GOT3 (cell line): ENCODE results near the gene CXCL13.
"Not testable (repeated sequence)": the region's sequence is repeated elsewhere in the genome, so short reads cannot be mapped to it uniquely, and the experiment has no call there.

Experiments
- DNase-seq: peaks from one replicate; lab custom pipeline; 2025; ENCODE audit warnings: mixed read lengths; lab: John Stamatoyannopoulos, UW

Gene CXCL13

DNA sequence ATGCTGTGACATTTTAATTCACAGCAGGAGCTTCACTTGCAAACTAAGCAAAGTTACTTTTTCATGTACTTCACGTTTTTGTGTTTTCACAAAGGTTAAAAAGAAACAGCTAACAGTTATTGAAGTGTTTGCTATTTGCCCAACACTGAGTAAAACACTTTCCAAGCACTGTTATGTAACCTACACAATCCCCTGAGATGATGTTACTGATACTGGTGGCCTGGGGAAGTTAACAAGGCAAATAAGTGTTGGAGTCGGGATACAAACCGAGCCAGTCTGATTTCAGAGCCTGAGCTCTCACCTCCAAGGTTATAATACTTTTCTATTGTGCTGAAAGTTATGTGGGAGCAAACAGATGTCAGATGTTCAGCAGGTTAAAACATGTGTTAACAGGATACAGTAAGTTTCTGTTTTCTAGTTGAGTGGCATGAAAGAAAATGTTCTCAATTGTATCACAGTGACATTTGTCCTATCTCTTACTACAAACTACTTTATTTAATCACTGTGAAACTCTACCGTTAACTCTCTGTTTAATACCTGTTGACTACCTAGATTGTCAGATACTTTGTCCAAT lies 3.9 kb upstream of the CXCL13 start:
- DNase-seq = no peak

DNA sequence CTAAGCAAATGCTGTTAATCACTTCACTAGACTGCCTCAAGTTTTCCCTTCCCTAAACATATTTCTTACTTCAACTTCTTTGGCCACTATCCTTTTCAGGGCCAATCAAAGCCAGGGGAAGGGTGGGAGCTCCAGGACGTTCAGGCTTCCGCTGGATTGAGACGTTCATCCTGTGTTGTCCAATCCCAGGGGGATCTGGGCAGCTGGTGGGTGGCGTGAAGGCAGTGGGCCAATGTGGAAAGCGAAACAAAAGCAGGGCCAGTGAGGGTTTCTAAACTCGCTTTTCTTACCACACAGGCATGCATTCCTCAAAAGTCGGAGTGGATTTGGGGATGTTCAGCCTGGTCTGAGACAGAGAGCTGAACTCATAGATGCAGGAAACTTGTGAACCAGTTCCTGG lies 7.6 kb downstream of the CXCL13 start:
- no peak for DNase-seq

DNA sequence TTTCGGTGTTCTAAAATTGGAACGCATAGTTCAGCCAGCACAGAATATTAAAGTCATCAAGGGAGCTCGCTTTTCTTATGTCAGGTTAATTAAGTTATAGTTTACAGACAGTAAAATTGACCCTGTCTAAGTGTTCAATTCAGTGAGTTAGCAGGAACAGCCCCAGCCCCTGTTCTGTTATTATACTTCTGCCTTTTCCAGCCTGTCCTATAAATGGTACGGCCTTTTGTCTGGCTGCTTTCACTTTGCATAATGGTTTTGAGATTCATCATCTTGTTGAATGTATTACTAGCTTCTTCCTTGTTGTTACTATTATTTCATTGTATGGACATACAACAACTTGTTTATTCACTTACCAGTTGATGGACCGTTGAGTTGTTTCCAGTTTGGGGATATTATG lies 9.5 kb downstream of the CXCL13 start:
- DNase-seq = no peak

DNA sequence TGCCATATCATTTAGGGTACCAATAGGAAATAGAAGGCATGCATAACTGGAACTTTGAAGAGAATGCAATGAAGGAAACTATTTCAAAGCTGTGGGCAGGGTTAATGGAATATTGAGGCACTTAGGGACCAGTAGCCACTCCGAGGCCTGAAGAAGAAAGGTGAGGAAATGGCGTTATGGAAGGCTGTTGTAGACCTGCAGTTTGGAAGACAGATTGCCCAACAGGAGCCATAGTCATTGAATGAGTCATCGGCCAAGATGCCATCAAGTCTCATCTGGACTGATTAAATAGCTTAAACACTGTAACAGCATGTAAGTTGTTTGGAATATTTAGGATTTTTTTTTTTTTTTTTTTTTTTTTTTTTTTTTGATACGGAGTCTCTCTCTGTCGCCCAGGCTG lies 11.6 kb downstream of the CXCL13 start:
- no peak for DNase-seq

DNA sequence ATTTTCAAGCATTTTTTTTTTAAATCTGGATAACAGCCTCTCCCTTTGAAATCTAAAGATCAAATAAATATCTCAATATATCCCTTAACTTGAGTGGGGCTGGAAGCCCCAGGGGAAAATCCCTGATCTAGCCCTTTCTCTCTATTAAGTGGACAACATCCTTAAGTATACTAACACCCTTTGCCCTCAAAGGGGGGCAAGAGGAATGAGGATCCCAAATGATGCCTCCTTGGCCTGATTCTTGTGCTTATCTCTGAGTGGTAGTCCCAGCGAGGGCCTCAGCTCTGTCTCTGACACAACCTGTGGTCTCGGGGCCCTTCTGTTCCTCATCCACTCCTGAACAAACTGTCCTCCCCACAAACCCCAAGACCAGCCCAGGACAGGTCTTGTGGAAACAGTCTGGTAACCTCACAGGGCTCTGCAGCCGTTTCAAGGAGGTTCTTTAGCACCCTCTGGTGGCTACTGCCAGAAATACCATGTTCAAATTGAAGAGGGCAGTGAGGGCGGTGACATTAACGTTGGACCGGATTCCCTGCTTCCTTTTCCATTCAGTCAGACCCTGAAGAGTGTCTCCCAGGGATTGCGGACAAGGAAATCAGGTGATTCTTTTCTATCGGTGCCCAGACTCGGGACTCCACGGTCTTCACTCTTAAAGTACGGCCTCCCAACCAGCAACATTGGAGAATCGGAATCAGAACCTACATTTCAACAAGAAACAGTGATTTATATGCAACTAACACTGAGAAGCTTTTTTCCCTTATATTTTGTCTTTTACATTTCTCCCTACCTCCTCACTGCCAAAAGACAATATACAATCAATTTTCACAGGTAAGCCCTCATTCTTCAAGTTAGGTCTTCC lies 13.0 kb downstream of the CXCL13 start:
- DNase-seq = peak; percentile 7

DNA sequence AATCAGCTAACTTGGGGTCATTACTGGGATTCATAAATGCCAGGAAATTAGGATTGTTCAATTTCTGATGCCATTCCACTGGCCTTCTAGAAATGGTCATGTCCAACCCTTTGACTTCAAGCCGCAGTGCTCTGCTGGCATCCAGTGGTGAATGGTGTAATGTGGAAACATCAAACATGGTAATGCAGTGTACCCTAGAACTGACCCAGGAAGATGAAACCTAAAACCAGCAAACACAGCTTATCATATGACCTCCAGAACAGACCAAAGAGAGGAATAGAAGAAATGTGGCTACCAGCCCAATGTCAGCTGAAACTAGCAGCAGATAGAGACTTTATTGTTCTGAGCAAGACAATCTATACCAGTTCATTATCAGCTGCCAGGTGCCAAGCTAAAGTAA lies 13.8 kb downstream of the CXCL13 start:
- no peak for DNase-seq

DNA sequence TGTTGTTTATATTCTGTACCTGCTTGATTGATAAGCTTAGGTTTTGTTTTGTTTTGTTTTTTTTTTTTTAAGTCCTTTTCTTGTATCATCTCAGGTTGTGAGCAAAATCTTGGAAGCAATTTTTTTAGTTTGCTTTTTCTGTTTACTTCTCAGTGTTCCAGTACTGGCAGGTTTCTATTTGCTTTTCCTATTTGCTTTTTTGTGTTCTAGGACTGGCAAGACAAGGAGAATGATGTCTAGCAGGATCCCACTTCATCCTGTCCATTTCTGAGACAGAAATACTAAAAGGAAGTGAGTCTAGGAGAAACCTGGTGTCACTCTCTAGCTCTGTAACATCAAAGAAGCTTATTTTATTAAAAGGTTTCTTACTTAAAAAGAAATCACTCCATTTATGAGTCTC lies 15.6 kb downstream of the CXCL13 start:
- DNase-seq = no peak

DNA sequence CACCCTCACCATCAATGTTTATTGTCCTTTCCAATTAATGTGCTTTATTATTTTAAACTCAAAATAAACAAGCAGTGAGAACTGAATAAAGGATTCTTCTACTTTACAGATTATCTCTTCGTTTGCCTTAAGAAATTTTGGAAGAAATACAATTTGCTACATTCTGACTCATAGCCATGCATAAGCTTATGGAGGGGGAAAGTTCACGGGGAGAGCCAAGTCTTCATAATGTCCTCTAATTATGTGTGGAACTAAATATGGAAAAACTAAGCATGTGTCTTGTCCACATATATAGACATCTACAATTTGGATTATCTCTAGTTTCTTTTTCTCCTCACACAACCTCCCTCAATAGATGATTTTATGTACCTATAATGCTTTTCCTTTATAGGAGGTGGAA lies 17.5 kb downstream of the CXCL13 start:
- no peak for DNase-seq

DNA sequence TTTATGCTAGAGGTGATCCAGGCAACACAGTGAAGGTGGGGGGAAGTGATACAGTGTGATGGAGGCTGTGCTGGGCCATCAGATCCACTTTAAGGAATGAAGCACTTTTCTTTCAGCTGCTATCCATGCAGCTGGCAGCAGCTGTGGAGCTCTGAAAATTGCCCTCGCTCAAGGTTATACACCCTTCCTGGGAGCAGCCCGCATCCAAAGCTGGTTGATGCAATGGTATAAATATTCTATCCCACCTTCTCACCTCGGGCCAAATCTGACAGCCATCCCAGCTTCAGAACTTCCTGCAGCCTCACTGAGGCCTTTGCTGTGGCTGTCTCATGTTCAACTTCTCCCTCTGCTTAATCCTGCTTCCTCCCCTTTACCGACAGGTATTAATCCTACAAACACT lies 18.6 kb downstream of the CXCL13 start:
- no peak for DNase-seq

DNA sequence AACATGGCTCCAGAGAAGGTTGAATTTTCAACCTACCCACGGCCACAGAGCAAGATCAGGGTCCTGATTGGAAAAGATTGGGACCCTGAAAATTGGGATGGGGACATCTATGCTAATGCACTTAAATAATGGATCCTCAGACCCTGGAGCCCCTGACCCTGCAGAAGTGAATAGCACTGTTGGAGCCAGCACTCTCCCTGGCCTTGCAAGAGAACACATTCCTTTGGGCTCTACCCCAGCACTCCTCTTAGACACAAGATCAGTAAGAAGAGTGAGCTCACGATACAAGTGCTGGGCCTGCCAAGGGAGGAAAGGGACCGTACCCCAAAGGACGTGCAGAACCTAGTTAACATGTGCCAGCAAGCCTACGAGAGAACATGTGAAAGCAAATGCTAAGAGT lies 19.9 kb downstream of the CXCL13 start:
- no peak for DNase-seq

DNA sequence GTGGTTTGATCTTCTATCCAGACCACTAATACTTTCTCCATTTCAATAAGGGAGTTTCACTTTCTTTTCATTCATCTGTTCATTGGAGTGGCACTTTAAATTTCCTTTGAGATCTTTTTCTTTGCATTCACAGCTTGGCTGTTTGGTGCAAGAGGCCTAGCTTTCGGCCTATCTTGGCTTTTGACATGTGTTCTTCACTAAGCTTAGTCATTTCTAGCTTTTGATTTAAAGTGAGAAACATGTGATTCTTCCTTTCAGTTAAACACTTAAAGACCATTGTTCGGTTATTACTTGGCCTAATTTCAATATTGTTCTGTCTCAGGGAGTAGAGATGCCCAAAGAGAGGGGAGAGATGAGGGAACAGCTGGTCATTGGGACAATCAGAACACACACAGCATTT lies 24.3 kb downstream of the CXCL13 start:
- no peak for DNase-seq

DNA sequence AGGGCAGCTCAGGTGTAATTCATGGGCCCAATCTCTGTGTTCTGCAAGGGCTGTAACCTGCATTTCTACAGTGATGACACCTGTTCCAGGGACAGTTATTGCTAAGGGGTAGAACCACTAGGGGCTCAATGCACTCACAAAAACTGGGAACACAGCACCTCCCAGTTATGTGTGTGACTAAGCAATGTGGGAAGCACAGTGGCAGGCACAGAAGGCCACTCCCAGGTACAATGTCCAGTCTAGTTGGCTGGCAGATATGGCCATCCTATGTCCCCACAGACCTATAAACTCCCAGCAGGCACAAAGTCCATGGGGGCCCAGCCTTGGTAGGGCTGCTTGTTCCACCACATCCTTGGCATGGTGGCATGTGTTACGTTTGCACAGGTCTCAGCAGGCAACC lies 25.7 kb downstream of the CXCL13 start:
- DNase-seq = no peak

DNA sequence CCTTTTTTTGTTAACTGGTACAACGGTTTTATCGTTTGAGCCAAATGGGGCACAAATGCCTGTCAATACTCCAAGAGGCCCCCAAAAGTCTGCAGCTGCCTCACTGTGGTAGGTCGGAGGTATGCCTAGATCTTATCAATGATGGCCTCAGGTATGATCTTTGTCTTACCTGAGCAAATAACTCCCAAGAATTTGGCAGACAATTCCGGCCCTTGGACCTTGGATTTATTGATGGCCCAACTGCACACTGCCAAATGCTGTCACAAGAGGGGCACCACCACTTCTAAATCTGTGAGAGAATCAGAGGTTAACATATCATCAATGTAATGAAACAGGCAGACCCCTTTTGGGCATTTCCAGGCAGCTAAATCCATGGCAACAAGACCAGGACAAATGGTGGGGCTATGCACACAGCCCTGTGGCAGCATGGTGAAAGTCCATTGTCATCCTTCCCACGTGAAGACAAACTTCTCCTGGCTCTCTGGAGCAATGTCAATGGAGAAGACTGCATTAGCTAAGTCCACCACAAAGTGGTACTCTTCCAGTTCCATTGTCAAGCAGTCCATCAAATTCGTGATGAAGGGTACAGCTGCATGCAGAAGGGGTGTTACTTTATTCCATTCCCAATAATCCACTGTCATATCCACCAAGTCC lies 28.6 kb downstream of the CXCL13 start:
- no peak for DNase-seq

DNA sequence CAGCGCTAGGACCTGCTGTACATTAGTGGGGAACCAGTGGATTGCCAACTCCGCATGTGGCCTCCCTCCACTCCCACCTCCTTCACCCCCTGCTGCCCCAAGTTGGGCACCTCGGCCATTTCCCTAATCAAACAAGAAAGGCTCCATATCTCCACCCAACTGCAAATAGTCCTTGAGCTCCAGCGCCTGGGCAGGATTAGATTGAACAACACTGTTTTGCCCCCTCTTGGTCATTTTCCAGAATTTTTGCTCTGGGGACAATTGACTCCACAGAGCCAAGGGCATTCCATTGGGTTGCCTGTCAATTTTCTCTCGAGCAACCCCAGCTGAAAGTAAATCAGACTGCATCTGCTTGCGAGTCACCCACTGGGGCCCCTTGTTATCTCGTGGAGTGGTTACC lies 29.6 kb downstream of the CXCL13 start:
- DNase-seq = no peak

DNA sequence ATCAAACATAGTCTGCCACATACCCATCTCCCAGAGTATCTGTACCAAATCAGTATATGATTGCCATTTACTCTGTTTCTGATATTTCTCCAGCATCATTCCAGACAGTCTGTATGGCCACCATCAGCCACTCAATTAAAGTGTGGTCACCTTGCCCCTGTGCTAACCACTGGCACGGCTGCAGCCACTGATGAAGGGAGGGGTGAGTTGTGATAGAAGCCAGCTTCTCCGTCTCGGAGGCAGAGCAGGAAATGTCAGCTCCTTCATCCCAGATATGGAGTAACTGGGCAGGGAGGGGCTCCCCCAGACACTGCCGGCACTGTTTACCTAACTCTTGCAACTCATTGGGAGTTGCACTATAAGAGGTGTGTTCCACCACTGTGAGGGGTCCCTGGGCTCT lies 30.3 kb downstream of the CXCL13 start:
- DNase-seq = no peak

DNA sequence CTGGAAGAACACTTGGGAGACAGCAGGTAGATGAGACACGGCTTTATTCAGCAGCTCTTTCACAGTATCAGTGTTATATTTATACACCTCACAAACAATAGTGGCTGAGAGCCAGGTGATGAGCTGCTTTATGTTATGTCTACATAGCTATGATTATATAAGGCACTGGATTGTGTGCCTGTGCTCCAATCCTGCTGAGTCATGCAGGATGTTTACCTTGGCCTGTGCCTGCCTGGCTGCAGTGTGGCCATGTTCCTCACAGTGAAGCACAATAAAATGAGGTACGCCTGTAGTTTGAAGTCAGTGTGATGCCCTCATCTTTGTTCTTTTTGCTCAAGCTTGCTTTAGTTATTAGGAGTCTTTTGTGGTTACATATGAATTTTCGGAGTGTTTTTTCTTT lies 31.3 kb downstream of the CXCL13 start:
- no peak for DNase-seq

DNA sequence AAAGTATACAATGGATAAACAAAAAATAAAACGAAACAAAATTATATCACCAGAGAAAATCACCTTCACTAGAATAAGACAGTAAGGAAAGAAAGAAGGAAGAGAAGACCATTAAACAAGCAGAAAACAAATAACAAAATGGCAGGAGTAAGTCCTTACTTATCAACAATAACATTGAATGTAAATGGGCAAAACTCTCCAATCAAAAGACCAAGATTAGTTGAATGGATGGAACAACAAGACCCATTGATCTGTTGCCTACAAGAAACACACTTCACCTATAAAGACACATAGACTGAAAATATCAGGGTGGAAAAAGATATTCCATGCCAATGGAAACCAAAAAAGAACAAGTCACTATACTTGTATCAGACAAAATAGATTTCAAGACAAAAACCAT lies 38.4 kb downstream of the CXCL13 start:
- not testable (repeated sequence) for DNase-seq

DNA sequence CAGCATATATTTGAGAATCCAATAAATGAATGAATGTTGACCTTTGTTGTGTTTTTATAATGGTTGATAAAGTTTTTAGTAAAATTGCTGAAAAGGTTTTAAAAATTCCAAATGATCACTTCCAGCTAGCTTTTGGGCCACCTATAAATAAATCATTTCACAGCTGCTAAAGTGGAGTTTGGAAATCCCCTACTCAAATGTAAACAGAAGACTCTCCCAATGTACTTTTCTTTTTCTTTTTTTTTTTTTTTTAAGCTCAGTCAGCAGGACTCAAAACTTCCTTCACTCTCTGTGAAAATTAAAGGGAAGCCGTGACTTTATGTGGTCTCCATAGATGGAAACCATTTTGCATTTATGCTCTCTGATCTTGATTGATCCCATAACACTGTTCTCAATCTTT lies 45.2 kb downstream of the CXCL13 start:
- no peak for DNase-seq

DNA sequence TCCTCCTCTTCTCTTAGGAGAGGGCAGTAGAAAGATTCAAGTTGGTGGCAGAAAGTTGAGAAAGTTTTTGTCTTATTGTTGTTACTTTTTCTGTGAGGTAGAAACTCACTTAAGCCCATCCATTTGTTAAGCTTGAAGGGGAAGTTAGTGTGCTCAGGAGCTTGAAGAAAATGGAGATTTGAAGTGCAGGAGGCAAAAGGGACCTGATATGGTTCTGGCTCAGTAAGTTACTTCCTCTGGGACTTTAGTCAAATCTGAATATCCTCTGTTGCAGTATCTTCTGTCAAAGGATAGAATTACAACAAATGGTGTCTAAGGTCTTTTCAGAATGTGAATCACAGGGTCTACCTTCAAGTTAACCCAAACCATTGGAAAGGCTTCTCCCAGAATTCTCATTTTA lies 46.2 kb downstream of the CXCL13 start:
- DNase-seq = no peak

DNA sequence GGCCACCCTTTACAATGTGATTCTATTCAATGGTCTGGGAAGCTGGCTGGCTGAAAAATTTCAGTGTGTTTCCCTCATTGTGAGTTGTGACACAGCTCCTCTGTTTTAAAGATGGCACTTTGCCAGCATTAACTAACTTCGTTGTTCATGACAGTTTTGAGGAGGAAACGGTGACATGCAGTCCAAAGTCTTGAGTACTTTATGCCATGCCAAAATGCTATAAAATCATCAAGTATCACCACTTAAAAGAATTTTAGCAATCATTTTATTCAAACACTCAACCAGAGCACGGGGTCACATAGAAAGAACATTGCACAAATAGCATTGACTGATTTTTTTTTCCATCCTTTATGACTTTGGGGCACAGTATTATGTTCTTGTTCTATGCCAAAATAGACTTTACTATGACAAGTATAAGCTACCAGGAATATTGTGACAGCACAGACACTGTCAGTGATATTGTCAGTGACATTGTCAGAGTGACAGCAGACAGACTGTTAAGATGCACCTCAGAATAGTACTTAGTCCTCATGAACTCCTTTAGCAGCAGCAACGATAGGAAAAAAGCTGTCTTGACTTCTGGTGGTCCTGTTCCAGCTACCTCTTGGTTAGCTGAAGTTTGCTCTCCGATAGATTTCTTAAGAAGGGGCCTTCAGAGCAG lies 46.7 kb downstream of the CXCL13 start:
- no peak for DNase-seq

DNA sequence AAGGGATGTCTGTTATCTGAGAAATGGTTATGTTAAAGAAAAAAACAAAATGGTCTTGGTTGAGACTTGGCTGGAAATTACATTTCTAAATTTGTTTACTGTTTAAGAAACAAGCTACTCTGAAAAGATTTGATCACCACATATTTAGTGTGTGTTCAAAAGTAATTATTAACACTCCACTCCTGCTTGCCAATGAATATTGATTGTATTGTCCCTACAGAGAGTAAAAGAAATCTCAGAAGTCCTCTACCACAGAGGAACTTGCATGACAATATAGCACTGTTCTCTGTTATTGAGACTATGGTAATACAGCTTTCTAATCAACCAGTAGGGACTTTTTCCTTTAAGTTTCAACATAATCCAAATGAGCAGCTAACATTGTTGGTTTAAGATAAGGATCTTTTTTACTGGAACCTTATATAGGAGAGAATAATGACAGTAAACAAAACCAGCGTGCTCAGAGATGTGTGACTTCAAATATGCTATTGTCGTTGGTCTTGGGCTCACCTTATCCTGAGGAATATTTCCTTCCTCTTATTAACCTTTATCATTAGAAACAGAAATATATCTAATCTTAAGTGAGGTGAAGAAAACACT lies 47.6 kb downstream of the CXCL13 start:
- DNase-seq = no peak

DNA sequence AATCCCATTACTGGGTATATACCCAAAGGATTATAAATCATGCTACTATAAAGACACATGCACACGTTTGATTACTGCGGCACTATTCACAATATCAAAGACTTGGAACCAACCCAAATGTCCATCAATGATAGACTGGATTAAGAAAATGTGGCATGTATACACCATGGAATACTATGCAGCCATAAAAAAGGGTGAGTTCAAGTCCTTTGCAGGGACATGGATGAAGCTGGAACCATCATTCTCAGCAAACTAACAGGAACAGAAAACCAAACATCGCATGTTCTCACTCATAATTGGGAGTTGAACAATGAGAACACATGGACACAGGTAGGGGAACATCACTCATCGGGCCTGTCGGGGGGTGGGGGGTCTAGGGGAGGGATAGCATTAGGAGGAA lies 54.7 kb downstream of the CXCL13 start:
- not testable (repeated sequence) for DNase-seq
